GM04503 (cell line): ENCODE measurements around the gene ARL5A.

ENCODE experiments used
- DNase-seq: peaks from one replicate; pipeline ENCODE4 v3.0.0-alpha.2; 2012; ENCODE audit warnings: low read depth

Gene ARL5A

GRCh38 chr2:151766437-151767153 lies 61.6 kb downstream of the ARL5A start:
- DNase-seq: no peak

- no peak for DNase-seq
Measured at GRCh38 chr2:151765760-151766410, 62.3 kb downstream of the ARL5A start.

- DNase-seq: peak; percentile 40
Measured at GRCh38 chr2:151762694-151763093, 65.5 kb downstream of the ARL5A start.

- no peak for DNase-seq
Measured at GRCh38 chr2:151761687-151762086, 66.5 kb downstream of the ARL5A start.

- no peak for DNase-seq
Measured at GRCh38 chr2:151761193-151761592, 67.0 kb downstream of the ARL5A start.

- no peak for DNase-seq
Measured at GRCh38 chr2:151760139-151760650, 68.0 kb downstream of the ARL5A start.

- no peak for DNase-seq
Measured at GRCh38 chr2:151758744-151759143, 69.5 kb downstream of the ARL5A start.

- DNase-seq: no peak
Measured at GRCh38 chr2:151757861-151758260, 70.4 kb downstream of the ARL5A start.

- no peak for DNase-seq
Measured at GRCh38 chr2:151756820-151757219, 71.4 kb downstream of the ARL5A start.

GRCh38 chr2:151754253-151754897 lies 73.8 kb downstream of the ARL5A start:
- no peak for DNase-seq

- no peak for DNase-seq
Measured at GRCh38 chr2:151753540-151753939, 74.7 kb downstream of the ARL5A start.
